GM12891 (cell line): ENCODE measurements around the gene PRSS50.

ENCODE experiments used
- POLR2A ChIP-seq: IDR thresholded peaks from 2 replicates; pipeline ENCODE4 v1.6.1; 2011; ENCODE audit warnings: low read depth, low read length, control low read depth
- POLR2AphosphoS5 ChIP-seq: IDR thresholded peaks from 2 replicates; pipeline ENCODE4 v1.6.1; 2011; ENCODE audit warnings: low read depth, low read length, control low read depth
- TAF1 ChIP-seq: IDR thresholded peaks from 2 replicates; pipeline ENCODE4 v1.6.1; 2011; ENCODE audit warnings: low read depth, low read length, control low read depth

DNA sequence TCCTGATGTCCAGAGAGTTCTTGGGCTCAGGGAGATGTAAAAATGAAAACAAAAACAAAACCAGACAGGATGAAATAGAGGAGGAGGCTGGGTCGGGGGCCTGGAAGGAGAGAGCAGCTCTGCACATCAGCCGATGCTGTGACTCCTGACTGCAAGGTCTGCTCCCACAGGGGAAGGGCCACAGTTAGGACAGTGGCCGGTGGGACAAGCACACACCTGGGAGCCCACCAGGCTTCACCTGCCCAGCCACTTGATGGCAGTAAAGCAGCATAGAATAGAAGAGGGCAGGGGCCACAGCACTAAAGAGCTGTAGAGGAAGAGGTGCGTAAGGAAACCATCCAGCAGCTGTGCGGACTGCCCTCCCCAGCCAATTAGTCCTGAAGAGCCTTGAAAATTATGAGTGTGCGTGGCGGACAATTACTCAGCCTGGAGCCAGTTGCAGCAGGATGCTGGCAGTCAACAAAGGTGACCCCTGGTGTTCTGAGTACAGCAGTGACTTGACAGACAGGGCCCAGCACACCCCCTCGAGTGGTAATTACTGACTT, 54.0 kb downstream of the PRSS50 start:
- no peak for TF ChIP-seq POLR2AphosphoS5
- TF ChIP-seq POLR2A = no peak
- no peak for TF ChIP-seq TAF1
